ENCODE measurements around the gene ALLC. TPM values are rescaled to one million over a fixed set of nuclear protein-coding genes. Genes with fewer than 3 reads are reported as not detected.

Gene ALLC
- total RNA-seq, 2 donors from 2014 or later: 5.2 TPM; not detected in 1

DNA sequence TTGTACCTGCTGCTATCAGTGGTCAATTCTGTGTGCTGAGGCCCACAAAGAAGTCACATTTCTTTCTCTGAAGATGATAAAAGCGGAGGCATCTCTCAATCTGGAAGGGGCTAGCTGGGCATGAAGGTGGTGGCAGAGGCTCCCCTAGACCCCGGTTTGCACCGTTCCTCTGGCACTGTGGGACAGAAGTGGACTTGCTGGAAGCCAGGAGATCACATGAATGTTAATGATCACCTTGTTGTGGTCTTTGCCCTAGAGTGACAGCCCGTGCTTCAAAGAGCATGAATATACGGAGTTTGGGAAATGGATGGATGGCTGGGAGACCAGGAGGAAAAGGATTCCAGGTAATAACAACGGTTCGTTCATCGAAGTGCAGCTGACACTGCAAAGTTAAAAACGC is 20.2 kb downstream of the ALLC start:
- TF ChIP-seq POLR2A (IDR thresholded peaks at IDR 0.05) (no peak), POLR2AphosphoS5 (IDR thresholded peaks at IDR 0.05) (no peak)
- TF ChIP-seq, protein P1, sequence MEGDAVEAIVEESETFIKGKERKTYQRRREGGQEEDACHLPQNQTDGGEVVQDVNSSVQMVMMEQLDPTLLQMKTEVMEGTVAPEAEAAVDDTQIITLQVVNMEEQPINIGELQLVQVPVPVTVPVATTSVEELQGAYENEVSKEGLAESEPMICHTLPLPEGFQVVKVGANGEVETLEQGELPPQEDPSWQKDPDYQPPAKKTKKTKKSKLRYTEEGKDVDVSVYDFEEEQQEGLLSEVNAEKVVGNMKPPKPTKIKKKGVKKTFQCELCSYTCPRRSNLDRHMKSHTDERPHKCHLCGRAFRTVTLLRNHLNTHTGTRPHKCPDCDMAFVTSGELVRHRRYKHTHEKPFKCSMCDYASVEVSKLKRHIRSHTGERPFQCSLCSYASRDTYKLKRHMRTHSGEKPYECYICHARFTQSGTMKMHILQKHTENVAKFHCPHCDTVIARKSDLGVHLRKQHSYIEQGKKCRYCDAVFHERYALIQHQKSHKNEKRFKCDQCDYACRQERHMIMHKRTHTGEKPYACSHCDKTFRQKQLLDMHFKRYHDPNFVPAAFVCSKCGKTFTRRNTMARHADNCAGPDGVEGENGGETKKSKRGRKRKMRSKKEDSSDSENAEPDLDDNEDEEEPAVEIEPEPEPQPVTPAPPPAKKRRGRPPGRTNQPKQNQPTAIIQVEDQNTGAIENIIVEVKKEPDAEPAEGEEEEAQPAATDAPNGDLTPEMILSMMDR (IDR thresholded peaks at IDR 0.05): no peak
- Histone ChIP-seq H3K4me1 (replicated peaks) (no peaks in the 10 kb centered on the region), H3K36me3 (no peaks in the 10 kb centered on the region), H3K4me3 (no peak overlapping the region), H3K9me3 (no peaks in the 10 kb centered on the region), H3K27ac (no peak overlapping the region), H3K27me3 (replicated peaks; ENCODE audit: insufficient read depth) (no peaks in the 10 kb centered on the region)
- intact Hi-C loops (cut with DNase I): no loop called here
- WGBS: 70% methylated on average over 9 of the region's 9 CpGs
- no peak for DNase-seq (ENCODE audit: low spot score)

DNA sequence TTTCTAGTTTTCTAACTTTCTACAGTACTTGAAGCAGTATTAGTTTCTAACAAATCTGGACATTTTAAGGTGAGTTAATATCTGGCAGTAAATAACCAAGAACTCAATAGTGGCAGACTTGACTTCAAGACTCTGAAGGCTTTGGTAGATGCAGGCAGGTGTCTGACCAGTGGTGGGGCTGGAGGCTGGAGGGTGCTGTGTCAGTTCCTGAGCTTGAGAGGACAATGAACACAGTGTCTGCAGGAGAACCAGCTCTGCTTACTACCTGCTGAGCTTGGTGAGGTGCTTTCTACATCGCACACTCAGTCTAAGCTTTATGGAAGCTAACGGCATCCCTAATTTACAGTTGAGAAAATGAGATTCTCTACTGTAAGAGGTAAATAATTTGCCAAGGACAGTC is 21.2 kb downstream of the ALLC start:
- Histone ChIP-seq H3K27ac (no peak overlapping the region), H3K4me3 (no peak overlapping the region), H3K27me3 (replicated peaks; ENCODE audit: insufficient read depth) (no peaks in the 10 kb centered on the region), H3K4me1 (replicated peaks) (no peaks in the 10 kb centered on the region), H3K36me3 (no peaks in the 10 kb centered on the region), H3K9me3 (no peaks in the 10 kb centered on the region)
- 88% methylated on average over 2 of the region's 2 CpGs for WGBS
- no peak for DNase-seq (ENCODE audit: low spot score)
- TF ChIP-seq, protein P1 (IDR thresholded peaks at IDR 0.05): no peak
- TF ChIP-seq POLR2A (IDR thresholded peaks at IDR 0.05): no peak
- no peak for TF ChIP-seq POLR2AphosphoS5 (IDR thresholded peaks at IDR 0.05)
- intact Hi-C loops (cut with DNase I): no loop called here

DNA sequence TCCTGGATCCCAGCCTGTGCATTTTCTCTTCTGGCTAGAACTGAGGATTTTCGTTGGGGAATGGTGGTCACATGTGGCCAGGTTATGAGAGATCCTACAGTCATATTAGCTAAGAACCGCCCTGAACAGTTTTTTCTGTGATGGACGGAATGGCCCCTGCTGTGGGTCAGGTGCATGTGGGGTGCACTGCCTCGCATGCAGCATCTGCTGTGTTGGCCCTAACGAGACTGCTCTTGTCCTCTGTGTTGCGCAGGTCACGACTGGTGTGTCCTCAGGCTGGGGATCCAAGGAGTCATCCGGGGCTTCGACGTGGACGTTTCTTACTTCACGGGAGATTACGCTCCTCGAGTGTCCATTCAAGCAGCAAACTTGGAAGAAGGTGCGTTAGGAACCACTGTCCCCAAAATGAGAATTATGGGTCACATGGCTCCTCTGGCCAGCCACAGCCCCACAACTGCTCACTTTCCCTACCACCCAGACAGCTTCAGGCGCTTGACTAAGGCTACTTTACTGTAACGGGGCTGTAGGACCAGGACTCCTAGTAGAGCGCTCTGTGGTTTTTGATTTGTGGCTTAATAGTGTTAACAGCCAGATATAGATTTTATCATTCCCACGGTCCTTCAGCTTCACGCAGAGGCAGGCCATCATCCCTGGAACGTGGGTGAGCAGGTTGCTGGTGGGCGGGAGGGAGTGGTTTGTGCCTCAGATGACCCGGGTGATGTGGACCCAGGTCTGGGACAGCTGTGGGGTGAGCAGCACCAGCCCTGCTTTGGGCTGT is 21.8 kb downstream of the ALLC start:
- intact Hi-C loops (cut with DNase I): no loop called here
- no peak for DNase-seq (ENCODE audit: low spot score)
- WGBS: 78% methylated on average over 23 of the region's 23 CpGs

GRCh38 chr2:3680548-3681345 is 22.7 kb downstream of the ALLC start:
- TF ChIP-seq POLR2AphosphoS5 (IDR thresholded peaks at IDR 0.05): no peak
- TF ChIP-seq POLR2A (IDR thresholded peaks at IDR 0.05): no peak
- TF ChIP-seq, protein P1 (IDR thresholded peaks at IDR 0.05): no peak
- intact Hi-C loops (cut with DNase I): no loop called here
- H3K4me3 ChIP-seq: no peak overlapping the region
- whole genome bisulfite sequencing: 91% methylated on average over 18 of the region's 18 CpGs
- no peak for DNase-seq (ENCODE audit: low spot score)
- H3K4me1 ChIP-seq (replicated peaks): no peaks in the 10 kb centered on the region
- H3K9me3 ChIP-seq: no peaks in the 10 kb centered on the region
- no peaks in the 10 kb centered on the region for H3K36me3 ChIP-seq
- no peak overlapping the region for H3K27ac ChIP-seq
- H3K27me3 ChIP-seq (replicated peaks; ENCODE audit: insufficient read depth): no peaks in the 10 kb centered on the region

More for the DNA sequence above, 21.8 kb downstream of the ALLC start:
- H3K27me3 ChIP-seq (replicated peaks; ENCODE audit: insufficient read depth): no peaks in the 10 kb centered on the region
- H3K9me3 ChIP-seq: no peaks in the 10 kb centered on the region
- TF ChIP-seq POLR2A (IDR thresholded peaks at IDR 0.05): no peak
- no peak for TF ChIP-seq POLR2AphosphoS5 (IDR thresholded peaks at IDR 0.05)
- TF ChIP-seq, protein P1 (IDR thresholded peaks at IDR 0.05): no peak
- H3K36me3 ChIP-seq: no peaks in the 10 kb centered on the region
- H3K27ac ChIP-seq: no peak overlapping the region
- no peaks in the 10 kb centered on the region for H3K4me1 ChIP-seq (replicated peaks)
- no peak overlapping the region for H3K4me3 ChIP-seq

All from prostate gland (tissue), 2 donors.